Activated CD8-positive, alpha-beta memory T cell treated with anti-CD3 and anti-CD28 coated beads, Interleukin-2, amount 50 U/mL, for 4 hours (primary cell): Measurements from ENCODE around the gene SYNCRIP.
"Not testable (repeated sequence)": the region's sequence is repeated elsewhere in the genome, so short reads cannot be mapped to it uniquely, and the experiment has no call there.

Experiments
- DNase-seq: peaks from one replicate; pipeline ENCODE4 v3.0.0-alpha.2; 2020

SYNCRIP gene

DNA sequence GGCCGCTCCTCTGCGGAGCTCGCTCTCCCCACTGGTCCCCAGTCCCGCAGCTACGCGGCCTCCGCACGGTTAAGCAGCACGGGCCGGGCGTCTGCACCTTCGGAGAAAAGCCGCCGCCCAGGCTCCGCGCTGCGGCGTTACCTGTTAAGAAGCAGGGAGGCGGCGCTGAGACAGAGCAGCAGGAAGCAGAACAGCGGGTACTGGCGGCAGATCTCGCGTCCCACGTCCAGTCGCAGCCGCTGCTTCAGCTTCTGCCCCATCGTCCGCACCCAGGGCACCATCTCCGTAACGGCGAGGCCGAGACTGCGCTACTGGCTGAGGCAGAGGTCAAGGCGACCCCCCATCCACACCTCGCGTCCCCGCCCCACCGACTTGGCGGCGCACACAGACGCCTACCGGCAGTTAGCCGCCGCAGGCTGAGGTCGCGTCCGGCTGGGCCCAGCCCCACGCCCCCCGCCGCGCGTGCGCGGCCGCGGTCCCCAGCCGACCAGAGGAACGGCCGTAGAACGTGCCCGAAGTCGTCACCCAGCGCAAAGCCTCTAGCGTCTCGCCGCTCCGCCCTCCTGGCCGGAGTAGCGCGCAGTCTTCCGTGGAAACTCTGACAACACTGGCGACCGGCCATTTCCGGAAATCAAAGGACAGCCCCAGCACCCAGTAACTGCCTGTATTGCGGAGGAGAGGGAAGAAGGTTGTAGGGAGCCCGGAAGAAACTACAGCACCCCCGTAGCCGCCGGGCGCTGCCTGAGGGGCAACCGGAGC is 49.1 kb downstream of the SYNCRIP start, which contains the start of gene SNX14:
TSS of gene SNX14 (minus strand) at position 421 of the 759 bp plus-strand sequence. CDS start at position 281, 140 bp downstream.
- DNase-seq, result peak; percentile 77

GRCh38 chr6:85592033-85592432 is 50.7 kb downstream of the SYNCRIP start:
- no peak for DNase-seq

- no peak for DNase-seq
Measured at GRCh38 chr6:85591207-85591606, 51.5 kb downstream of the SYNCRIP start.

DNA sequence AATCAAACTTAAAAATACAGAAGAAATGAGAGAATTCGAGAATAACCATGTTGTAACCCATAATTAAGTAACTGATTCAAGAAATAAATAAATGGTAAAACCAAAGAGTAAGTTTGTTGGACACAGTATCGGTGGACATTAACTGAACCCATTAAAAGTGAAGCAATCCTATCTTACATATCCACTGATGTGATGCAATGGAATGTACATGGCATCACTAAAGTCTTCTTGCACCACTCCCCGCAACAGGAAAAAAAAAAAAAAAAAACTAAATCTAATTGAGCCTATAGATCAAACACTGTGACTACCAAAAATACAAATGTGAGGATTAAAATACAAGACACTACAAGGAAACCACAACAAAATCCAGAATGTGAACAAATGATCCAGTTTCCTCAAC is 56.9 kb downstream of the SYNCRIP start:
- DNase-seq, result no peak

- not testable (repeated sequence) for DNase-seq
Measured at GRCh38 chr6:85582832-85583231, 59.9 kb downstream of the SYNCRIP start.

DNA sequence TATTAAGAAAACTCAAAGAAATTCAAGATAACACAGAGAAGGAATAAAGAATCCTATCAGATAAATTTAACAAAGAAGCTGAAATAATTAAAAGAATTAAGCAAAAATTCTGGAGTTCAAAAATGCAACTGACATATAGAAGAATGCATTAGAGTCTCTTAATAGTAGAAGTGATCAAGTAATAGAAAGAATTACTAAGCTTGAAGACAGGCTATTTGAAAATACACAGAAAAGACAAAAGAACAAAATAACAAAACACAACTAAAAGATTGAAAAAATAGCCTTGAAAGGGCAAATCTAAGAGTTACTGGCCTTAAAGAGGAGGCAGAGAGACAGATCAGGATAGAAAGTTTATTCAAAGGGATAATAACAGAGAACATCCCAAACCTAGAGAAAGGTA is 61.1 kb downstream of the SYNCRIP start:
- DNase-seq, result no peak

DNA sequence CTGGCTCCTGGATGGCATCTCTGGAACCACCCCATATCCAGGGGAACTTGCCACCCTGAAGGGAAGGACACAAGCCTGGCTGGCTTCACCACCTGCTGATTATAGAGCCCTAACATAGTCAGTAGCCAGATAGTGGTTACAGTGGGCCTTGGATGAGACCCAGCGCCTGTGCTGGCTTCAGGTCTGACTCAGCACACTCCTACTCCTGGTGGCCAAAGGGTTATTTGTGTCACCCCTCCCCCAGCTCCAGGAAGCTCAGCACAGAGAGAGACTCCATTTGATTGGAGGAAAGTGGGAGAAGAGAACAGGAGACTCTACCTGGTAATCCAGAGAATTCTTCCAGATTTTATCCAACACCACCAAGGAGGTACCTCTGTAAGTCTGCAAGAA is 61.8 kb downstream of the SYNCRIP start:
- DNase-seq, result no peak

DNA sequence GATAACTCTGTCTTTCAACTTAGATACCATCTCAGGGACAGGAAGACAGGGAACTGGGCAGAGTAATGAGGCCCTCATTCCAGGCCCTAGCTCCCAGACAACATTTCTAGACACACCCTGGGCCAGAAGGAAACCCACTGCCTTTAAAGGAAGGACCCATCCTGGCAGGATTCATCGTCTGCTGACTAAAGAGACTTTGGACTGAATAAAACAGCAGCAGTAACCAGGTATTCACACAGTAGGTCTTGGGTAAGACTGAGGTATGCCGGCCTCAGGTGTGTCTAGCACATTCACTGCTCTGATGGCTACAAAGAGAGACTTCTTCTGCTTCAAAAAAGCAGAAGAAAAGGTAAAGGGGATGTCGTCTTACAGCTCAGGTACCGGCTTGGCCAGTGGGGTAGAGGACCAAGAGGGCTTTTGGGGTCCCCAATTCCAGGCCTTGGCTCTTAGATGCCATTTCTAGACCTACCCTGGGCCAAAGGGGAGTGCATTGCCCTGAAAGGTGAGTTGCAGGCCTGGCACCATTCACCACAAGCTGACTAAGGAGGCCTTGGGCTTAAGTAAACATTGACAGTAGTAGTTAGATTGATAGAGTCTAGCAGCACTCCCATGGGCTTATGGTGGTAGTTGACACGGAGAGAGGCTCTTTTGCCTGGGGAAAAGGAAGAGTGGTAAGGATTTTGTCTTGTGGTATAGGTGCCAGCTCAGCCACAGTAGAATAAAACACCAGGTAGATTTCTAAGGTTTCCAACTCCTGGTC is 62.4 kb downstream of the SYNCRIP start:
- no peak for DNase-seq

GRCh38 chr6:85579581-85579980 is 63.1 kb downstream of the SYNCRIP start:
- no peak for DNase-seq

DNA sequence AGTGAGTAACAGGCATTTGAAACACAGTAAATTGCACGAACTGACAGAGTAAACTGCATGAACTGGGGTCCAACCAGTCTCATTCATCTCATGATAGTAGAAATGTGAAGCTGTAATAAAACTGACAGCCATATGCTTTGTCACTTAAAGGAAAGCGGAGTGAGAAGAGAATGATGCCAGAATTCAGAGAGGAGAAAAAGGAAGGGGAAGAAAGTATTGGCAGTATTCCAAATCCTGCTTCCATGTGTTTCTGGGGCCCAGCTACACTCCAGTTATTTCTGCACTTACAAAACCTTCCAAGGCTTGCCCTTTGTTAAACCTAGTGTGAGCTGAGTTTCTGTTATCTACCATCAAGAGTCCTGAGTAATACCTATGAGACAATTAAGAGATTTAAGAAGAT is 66.2 kb downstream of the SYNCRIP start:
- no peak for DNase-seq

DNA sequence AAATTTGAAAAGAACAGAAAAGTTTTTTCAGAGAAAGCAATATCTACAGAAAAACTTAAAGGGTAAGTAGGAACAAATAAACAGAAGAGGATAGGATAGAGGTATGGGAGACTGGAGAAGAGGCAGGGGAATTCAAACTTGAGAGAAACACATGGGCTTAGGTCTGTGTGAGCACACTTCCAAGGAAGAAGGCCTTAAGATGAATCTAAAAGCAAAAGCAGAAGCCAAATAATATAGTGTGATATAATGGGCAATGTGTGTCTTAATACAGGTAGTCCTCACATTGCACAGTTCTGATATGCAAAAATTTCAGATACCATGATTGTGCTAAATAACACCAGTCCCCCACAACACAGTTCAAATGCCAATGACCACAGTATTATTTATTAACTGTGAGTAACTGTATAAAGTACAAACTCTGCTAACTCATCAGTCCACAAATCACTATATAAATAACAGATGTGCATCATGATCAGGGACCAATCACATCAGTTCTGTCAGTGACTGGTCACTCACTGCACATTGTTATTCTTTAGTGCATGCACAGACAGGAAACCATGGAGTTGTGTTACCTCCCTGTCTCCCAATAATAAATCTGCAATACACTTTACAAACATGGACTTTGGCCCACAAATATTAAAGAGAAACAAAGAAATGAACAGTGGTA is 67.6 kb downstream of the SYNCRIP start:
- no peak for DNase-seq

DNA sequence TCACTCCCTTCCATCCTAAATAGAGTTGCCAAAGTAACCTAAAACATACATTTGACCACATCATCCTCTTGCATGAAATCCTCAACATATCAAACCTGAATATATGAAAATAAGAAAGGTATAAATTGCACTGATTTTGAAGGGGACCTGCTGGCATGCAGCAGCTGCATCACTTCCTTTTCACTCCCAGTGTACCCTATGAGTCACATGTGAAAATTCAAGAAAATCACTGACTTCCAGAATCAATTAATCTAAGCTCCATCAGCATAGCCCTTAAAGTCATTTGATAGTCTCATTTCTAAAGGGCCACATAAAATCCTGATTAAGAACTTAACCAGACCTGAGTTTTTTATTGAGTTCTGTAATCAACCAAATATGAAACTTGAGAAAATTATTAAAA is 73.4 kb downstream of the SYNCRIP start:
- no peak for DNase-seq

DNA sequence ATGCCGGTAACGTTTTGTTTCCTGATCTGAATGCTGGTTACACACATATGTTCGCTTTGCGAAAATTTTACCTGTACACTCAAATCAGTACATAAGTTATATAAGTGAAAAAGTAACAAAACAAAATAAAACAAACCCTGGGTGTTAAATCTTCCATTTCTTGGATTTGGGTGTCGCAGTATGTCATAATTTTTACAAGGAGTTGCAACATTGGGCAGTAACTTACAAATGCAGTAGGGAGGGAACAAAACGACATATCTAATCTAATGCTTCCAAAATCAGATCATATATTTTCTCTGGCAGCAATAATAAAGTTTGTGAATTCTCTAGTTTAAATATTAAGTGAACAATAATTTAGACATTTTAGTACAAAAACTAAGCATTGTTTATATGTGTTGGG is 74.3 kb downstream of the SYNCRIP start:
- DNase-seq, result no peak

GRCh38 chr6:85565736-85566135 is 77.0 kb downstream of the SYNCRIP start:
- DNase-seq, result no peak

DNA sequence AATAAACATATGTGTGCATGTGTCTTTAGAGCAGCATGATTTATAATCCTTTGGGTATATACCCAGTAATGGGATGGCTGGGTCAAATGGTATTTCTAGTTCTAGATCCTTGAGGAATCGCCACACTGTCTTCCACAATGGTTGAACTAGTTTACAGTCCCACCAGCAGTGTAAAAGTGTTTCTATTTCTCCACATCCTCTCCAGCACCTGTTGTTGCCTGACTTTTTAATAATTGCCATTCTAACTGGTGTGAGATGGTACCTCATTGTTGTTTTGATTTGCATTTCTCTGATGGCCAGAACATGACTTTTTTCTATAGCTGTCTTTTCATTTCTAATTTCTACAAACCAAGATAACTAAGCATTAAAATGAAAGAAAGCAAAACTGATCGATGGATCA is 78.5 kb downstream of the SYNCRIP start:
- not testable (repeated sequence) for DNase-seq
